Fibroblast of skin of right biceps (primary cell): ENCODE data around the gene FILIP1.
A peak's percentile ranks its signal among the peaks of the same experiment; 100 is the strongest.
"Not testable (repeated sequence)": the region's sequence is repeated elsewhere in the genome, so short reads cannot be mapped to it uniquely, and the experiment has no call there.

Experiments used
- DNase-seq: peaks from one replicate; pipeline ENCODE4 v3.0.0-alpha.2; 2013

FILIP1 gene

GRCh38 chr6:75445738-75446137 is 47.9 kb downstream of the FILIP1 start:
- DNase-seq, result no peak

DNA sequence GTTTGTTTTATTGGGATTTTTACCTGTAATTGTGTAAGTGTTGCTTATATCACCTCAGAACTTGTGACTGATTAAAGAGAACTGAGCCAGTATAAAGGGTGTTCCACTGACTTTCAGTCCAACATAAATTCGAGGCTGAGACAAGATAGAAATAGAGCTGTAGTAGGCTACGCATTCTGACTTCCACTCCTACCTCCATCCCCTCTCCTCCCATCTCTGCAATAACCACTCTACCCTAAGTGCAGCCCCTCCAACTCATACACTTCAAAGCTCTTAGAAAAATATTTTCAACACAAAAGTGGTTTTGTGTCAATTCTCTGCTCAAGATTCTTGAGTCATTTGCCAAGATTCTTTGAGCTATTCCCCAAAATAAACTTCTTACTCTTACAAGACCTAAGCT is 48.7 kb downstream of the FILIP1 start:
- no peak for DNase-seq

GRCh38 chr6:75441883-75442282 is 51.7 kb downstream of the FILIP1 start:
- DNase-seq, result not testable (repeated sequence)

DNA sequence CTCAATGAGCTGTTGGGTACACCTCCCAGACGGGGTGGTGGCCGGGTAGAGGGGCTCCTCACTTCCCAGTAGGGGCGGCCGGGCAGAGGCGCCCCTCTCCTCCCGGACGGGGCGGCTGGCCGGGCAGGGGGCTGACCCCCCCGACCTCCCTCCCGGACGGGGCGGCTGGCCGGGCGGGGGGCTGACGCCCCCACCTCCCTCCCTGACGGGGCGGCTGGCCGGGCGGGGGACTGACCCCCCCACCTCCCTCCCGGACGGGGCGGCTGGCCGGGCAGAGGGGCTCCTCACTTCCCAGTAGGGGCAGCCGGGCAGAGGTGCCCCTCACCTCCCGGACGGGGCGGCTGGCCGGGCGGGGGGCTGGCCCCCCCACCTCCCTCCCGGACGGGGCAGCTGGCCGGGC is 52.1 kb downstream of the FILIP1 start:
- DNase-seq, result not testable (repeated sequence)

DNA sequence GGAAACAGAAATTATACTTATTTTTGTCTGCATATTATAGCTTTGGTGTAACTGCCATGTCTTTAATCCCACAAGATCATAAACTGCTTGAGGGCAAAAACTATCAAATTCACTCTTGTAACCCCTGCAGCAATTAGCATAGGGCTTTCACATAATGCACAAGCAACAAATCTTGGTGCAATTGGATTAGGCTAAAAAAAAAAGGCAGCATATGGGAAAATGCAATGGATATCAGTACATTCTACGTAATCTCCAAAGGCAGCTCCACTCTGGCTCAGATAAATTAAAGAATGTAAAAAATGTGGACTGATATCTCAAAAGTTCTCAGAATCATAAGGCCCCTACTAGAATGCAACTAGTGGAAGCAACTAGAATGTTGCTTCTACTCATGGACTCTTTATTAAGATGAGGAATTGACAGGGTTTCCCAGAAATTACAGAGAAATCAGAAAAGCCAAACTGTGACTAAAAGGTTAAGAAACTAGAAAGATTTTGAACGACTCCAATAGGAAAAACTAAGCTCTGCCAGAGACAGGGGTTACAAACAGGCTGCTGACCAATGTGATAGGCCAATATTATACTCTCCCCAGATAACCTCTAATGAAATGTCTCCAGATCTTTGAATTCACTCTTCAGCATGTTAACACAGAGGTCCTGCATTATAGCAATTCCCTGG is 55.0 kb downstream of the FILIP1 start:
- DNase-seq, result no peak

DNA sequence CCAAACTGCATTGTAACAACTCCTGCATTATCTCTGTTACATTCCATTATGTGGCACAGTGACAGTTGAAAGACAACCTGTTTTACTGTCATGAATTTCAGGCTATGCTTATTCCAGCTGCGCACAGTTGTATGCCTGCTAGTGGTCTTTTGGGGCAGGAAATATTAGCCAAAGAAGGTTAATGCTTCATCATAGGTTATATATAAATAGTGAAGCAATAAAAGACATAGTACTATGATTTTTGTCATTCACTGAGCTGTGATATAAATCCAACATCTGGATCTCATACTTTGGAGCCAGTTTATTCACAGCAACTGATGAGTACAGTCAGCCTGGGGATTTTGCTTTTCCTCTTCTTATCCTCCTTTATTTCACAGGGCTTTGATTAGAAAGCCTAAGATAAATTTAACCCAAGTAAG is 55.6 kb downstream of the FILIP1 start:
- DNase-seq, result no peak

DNA sequence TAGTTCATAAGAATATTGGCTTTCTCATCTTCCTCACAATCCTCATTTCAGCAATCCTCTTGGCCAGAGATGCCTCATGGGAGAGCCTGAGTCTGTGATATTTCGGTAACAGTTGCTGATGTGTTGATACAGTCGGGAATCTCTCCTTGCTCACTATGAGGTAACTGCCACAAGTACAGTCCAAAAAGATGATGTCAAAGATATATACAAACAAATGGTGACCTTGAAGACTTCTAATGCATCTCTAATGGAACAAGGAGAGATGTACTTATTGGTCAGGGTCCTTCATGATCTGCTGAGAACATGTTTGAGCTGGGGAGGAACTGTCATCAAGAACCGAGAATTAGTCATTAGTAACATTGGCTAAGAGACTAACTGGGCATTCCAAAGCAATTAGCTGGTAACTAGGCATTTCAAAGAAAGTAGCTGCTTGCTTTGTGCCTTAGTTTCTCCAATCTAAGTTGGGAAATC is 56.1 kb downstream of the FILIP1 start:
- peak; percentile 86 for DNase-seq

GRCh38 chr6:75436869-75437268 is 56.7 kb downstream of the FILIP1 start:
- DNase-seq, result no peak

- DNase-seq, result not testable (repeated sequence)
Observed at GRCh38 chr6:75432809-75433208, 60.8 kb downstream of the FILIP1 start.

DNA sequence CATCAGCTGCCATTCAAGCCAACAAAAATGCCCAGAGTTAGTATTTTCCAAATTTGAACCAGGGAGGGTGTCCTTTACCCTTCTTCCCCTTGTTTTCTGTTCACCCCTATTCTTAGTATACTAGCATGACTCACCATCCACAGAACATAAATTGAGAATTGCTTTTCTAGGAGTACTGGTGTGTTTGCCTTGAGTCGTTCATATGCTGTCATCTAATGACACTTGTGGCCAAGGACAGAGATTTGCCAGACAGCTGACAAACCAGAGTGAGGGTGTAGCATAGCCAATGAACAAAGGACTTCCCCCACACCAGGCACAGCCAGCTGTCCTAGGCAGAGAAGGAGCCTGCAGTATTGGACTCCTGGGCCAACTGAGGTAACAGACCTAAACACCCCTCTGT is 62.2 kb downstream of the FILIP1 start:
- DNase-seq, result peak; percentile 62

DNA sequence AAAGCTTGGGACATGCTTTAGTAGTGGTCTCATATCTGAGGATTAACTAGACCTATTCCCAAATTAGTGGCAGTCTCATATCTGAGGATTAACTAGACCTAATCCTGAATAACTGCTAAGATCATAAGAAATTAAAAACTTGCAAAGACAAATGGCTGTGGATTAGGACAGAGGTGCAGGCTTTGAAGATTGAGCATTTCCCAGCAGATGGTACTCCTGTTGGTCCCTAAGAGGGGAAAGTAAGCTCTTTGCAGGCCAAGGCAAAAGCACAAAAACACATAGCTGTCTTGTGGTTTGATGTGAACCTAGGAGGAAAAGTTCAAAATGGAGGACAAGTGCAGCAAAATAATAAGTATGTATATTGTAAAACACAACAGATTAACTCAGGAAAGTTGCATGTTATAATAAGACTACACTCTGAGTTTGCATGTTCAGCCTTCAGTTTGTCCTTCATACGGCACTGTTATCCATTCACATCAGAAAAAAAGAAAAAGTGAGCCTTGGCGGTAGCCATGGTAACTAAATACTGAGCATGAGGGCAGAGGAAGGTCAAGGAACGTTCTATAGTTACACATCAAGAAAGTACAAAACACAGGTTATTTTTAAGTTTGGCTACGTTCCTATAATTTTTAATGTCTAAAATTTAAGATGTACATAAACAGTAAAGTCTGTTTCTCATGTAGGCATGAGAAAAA is 62.8 kb downstream of the FILIP1 start:
- DNase-seq, result no peak

DNA sequence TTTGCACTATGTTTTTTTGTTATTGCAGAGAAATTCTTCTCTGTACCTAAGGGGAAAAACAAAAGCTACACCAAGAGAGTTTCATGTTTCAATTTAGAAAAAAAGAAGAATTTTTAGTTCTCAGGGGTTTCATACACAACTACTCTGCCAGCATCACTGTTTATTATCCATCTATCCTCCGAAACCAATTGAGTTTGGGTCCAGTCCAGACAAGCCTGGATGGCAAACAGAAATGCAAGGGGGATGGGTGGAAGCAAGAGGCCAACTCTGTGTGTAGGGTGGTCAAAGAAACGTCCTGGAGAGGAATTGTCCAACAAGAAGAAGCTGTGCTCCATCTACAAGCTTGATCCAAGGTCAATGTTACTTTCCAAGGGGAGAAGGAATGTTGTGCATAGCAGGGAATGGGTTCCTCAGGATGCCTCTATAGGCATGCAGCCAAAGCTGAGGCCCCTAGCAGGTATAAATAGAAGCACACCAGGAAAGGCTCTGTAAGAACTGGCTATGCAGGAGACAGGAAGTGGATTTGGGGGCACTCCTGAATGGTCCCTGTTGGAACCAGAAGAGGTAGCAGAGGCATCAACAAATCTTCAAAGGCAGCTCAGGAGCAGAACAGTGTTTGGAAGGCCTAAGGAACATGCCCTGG is 64.4 kb downstream of the FILIP1 start:
- DNase-seq, result no peak

- DNase-seq, result no peak
Observed at GRCh38 chr6:75428204-75428603, 65.4 kb downstream of the FILIP1 start.

- DNase-seq, result no peak
Observed at GRCh38 chr6:75427329-75427728, 66.3 kb downstream of the FILIP1 start.

- DNase-seq, result no peak
Observed at GRCh38 chr6:75424618-75425548, 68.7 kb downstream of the FILIP1 start.

DNA sequence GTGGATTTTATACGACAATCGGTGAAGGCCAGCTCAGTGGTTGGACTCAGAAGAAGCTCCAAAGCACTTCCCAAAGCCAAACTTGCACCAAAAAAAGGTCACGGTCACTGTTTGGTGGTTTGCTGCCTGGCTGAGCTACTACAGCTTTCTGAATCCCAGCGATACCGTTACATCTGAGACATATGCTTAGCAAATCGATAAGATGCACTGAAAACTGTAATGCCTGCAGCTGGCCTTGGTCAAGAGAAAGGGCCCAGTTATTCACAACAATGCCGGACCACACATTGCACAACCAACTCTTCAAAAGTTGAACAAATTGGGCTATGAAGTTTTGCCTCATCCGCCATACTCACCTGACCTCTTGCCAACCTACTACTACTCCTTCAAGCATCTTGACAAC is 70.2 kb downstream of the FILIP1 start:
- DNase-seq, result no peak

- DNase-seq, result peak; percentile 49
Observed at GRCh38 chr6:75422024-75422639, 71.5 kb downstream of the FILIP1 start.

DNA sequence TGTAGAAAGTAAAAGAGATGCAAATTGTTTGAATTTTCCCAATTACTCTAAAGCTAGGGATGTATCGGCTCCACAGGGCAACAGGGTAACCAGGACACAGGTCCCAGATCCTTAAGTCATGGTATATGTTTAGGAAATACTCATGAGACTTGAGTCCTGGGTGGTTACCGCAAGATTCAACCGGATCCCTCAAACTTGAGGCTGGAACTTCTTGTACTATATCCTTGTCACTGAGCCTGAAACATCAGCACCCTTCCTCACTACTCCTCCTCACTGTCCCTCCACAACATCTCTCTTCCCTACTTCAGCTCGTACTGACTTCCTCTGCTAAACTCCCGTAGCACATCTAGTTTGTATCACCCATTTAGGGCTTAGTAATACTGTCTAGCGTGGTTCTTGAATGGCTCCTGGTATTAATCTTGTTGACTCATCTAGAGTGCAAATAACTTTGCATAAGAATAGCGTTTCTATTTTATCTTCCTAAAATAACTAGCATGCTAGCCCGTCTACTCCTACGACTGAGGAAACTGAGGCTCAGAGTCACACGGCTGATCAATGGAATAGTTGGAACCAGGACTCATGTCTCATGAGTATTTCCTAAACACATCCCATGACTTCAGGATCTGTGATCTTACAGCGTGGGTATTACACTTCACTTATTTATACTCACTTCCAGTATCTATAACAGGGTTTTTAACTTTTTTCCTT is 72.1 kb downstream of the FILIP1 start:
- peak; percentile 52 for DNase-seq

GRCh38 chr6:75419980-75420379 is 73.6 kb downstream of the FILIP1 start:
- DNase-seq, result no peak

DNA sequence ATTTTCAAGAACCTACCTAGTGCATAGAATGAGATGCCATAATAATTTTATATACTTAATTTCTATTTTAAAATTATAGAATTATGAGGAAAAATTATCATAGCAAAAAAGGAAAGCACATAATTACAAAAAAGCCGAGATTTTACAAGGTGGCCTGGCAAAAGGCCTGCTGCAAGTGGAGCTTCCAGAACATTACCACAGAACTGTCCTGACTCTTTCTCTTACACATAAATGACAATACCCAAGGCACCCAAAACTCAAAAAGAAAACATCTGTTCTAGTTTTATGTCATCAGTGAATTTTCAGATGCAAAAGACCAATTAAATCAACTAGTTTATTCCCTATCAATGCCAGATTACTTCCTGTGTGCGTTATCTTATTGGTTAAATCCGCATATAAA is 74.2 kb downstream of the FILIP1 start:
- no peak for DNase-seq

DNA sequence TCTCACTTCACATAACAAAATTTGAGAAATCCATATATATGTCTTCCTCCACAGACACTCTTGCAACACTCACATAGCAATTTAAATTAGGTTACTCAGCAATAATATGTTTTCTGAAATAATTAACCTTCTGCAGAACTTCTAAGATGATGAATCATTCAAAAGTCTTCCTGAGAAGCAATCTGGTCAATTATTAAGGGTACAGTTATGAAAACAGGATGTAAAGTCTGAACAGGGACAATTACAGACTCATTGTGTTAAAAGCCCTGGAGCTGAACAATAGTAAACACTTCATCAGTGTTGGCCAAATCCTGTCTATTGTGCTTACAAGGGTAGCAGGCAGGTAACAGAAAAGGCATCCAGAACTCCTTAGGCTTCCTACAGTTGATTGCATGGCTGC is 75.4 kb downstream of the FILIP1 start:
- peak; percentile 73 for DNase-seq

GRCh38 chr6:75416443-75416842 is 77.2 kb downstream of the FILIP1 start:
- no peak for DNase-seq
